AG10803 (cell line): ENCODE data around the gene KLHL29.

Source experiments
- DNase-seq: peaks from one replicate; pipeline ENCODE4 v3.0.0; 2010; ENCODE audit warnings: low read depth
- H3K4me3 ChIP-seq: 2 replicates; pipeline ENCODE4 v1.5.1; 2011; ENCODE audit warnings: mild to moderate bottlenecking, low read length, control low read depth
- CTCF ChIP-seq: conservative IDR thresholded peaks from 2 replicates; pipeline ENCODE4 v1.5.1; 2011; ENCODE audit warnings: mild to moderate bottlenecking, low read length, control low read depth, inconsistent platforms

The KLHL29 gene

GRCh38 chr2:23691565-23691964, 306.6 kb downstream of the KLHL29 start:
- no peak for DNase-seq
- no peak for TF ChIP-seq CTCF
- no peak overlapping the region for H3K4me3 ChIP-seq

GRCh38 chr2:23692263-23692662, 307.3 kb downstream of the KLHL29 start:
- no peak for DNase-seq
- H3K4me3 ChIP-seq = no peak overlapping the region
- no peak for TF ChIP-seq CTCF

GRCh38 chr2:23692851-23693605, 308.0 kb downstream of the KLHL29 start:
- H3K4me3 ChIP-seq = no peak overlapping the region
- TF ChIP-seq CTCF = no peak
- DNase-seq = no peak

- no peak for DNase-seq
- TF ChIP-seq CTCF = no peak
Measured at GRCh38 chr2:23693606-23693951, 308.6 kb downstream of the KLHL29 start.

GRCh38 chr2:23694058-23695045, 309.4 kb downstream of the KLHL29 start:
- no peak for TF ChIP-seq CTCF
- H3K4me3 ChIP-seq = no peak overlapping the region
- no peak for DNase-seq

More at GRCh38 chr2:23693606-23693951, 308.6 kb downstream of the KLHL29 start:
- H3K4me3 ChIP-seq = no peak overlapping the region

- TF ChIP-seq CTCF = no peak
- H3K4me3 ChIP-seq = no peak overlapping the region
- no peak for DNase-seq
Measured at GRCh38 chr2:23695214-23695889, 310.4 kb downstream of the KLHL29 start.
